MG63 (cell line): ENCODE measurements around the gene SLC41A2. TPM values are rescaled to one million over a fixed set of nuclear protein-coding genes. Genes with fewer than 3 reads are reported as not detected.

Experiments used
- total RNA-seq: library from RNA; depleted of rRNA; stranded (reverse); fragments of >200 nt; shearing (Covaris generic); gene quantifications from 2 replicates; pipeline ENCODE4 v1.2.3, GENCODE V29; 2014; ENCODE audit warnings: low replicate concordance; rRNA removed

The SLC41A2 gene
- total RNA-seq, 1 experiment from 2014 or later = 4.2 TPM

Other genes with a start within 250 kb of the SLC41A2 start
- 7.3 and 12.5 TPM in 2 replicates for gene NOPCHAP1, start 28.0 kb upstream of the SLC41A2 start, total RNA-seq
- gene ALDH1L2, start 126.2 kb upstream of the SLC41A2 start, total RNA-seq = 10.5 and 11.2 TPM in 2 replicates
- 28.3 and 33.1 TPM in 2 replicates for gene WASHC4, start 149.4 kb upstream of the SLC41A2 start, total RNA-seq